GM12864 (cell line): ENCODE results near the gene NUDT12.

Source experiments
- DNase-seq: peaks from one replicate; pipeline ENCODE4 v3.0.0-alpha.2; 2011; ENCODE audit warnings: low read depth
- H3K4me3 ChIP-seq: 2 replicates; pipeline ENCODE4 v1.5.1; 2011; ENCODE audit warnings: mild to moderate bottlenecking, low read depth, low read length, control low read depth
- TF ChIP-seq, protein P1 (sequence below): IDR thresholded peaks from 2 replicates; pipeline ENCODE4 v1.5.1; 2011; ENCODE audit warnings: low read depth, mild to moderate bottlenecking, moderate library complexity, low read length, control low read depth, inconsistent platforms; ENCODE audit errors: missing control alignments

The NUDT12 gene

DNA sequence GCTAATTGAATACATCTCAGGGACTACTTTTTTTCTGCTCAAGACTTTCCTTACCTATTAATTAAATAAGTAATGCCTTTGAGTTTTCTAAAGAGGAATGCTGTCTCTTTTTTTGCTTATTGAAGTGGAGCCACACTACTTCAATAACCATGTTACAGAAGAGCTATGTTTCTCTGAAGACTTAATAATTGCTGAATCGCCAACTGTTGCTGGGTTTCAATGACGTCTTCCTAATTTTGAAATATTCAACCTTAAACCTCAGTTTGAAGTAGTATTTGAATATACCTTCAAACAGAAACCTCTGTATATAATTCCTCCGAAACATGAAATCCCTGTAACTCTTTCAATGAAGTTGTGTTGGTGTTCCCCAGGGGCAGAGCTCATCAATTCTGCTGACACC, 21.0 kb downstream of the NUDT12 start:
- no peak for DNase-seq
- TF ChIP-seq, protein P1, sequence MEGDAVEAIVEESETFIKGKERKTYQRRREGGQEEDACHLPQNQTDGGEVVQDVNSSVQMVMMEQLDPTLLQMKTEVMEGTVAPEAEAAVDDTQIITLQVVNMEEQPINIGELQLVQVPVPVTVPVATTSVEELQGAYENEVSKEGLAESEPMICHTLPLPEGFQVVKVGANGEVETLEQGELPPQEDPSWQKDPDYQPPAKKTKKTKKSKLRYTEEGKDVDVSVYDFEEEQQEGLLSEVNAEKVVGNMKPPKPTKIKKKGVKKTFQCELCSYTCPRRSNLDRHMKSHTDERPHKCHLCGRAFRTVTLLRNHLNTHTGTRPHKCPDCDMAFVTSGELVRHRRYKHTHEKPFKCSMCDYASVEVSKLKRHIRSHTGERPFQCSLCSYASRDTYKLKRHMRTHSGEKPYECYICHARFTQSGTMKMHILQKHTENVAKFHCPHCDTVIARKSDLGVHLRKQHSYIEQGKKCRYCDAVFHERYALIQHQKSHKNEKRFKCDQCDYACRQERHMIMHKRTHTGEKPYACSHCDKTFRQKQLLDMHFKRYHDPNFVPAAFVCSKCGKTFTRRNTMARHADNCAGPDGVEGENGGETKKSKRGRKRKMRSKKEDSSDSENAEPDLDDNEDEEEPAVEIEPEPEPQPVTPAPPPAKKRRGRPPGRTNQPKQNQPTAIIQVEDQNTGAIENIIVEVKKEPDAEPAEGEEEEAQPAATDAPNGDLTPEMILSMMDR = no peak

DNA sequence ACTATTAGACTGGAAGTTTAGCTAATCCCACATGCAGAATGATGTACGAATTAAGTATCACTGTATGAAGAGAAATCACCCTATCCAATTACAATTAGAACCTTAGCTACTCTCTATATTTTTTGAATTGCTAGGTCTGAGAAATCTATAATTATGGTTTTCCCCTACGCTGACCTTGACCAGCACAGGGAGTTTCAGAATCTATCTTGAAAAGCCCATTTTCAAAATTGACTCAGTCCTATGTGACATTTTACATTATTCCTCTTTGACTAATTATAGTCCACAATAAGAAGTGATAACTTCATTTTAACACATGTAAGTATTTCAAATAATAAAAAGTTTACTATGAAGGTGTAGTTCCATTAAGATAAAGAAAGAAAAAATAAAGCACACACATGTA, 21.5 kb downstream of the NUDT12 start:
- no peak for DNase-seq
- TF ChIP-seq, protein P1 = no peak
- H3K4me3 ChIP-seq = no peak overlapping the region

More for the DNA sequence above, 21.0 kb downstream of the NUDT12 start:
- H3K4me3 ChIP-seq = no peak overlapping the region

GRCh38 chr5:103539376-103540330, 22.9 kb downstream of the NUDT12 start:
- DNase-seq = no peak
- TF ChIP-seq, protein P1 = no peak
- H3K4me3 ChIP-seq = no peak overlapping the region

GRCh38 chr5:103532086-103532734, 30.4 kb downstream of the NUDT12 start:
- TF ChIP-seq, protein P1 = no peak
- no peak for DNase-seq
- H3K4me3 ChIP-seq = no peak overlapping the region

- H3K4me3 ChIP-seq = no peak overlapping the region
- no peak for DNase-seq
- TF ChIP-seq, protein P1 = no peak
Measured at GRCh38 chr5:103526164-103526915, 36.2 kb downstream of the NUDT12 start.

DNA sequence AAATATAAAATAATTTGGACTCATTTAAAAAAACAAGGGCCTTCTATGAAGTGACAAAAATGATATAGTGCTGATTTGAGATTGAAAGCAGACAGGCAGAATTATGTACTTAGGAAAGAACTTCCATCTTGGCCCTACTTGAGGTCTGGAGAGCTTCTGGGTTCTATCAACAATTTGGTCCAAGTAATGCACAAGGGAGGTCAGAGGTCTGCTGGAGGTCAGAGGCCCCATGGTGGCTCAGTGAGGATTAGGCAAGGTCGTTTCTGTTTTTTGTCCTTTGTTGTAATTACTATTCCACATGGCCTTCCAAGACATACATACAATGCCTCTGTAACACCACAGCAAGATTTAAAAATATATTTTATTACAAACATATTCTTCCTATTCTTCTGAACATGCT, 37.2 kb downstream of the NUDT12 start:
- TF ChIP-seq, protein P1 = no peak
- DNase-seq = no peak
- H3K4me3 ChIP-seq = no peak overlapping the region
